Neuronal stem cell (in vitro differentiated cells): ENCODE data around the gene SLC35G2.
"Not testable (repeated sequence)": the region's sequence is repeated elsewhere in the genome, so short reads cannot be mapped to it uniquely, and the experiment has no call there.

Experiments
- DNase-seq: peaks from one replicate; pipeline ENCODE4 v3.0.0-alpha.2; 2013; ENCODE audit warnings: low spot score
- H2AFZ ChIP-seq: one replicate; pipeline ENCODE4 v1.6.1; 2013; ENCODE audit warnings: mild to moderate bottlenecking, low read length, inconsistent platforms
- H2AK5ac ChIP-seq: 2 replicates; pipeline ENCODE4 v1.6.1; 2013; ENCODE audit warnings: low read depth, mild to moderate bottlenecking, inconsistent platforms, low read length, moderate library complexity, mixed read lengths
- H2BK120ac ChIP-seq: 2 replicates; pipeline ENCODE4 v1.6.1; 2013; ENCODE audit warnings: low read depth, mild to moderate bottlenecking, inconsistent platforms, low read length, moderate library complexity, mixed read lengths
- H2BK12ac ChIP-seq: one replicate; pipeline ENCODE4 v1.6.1; 2013; ENCODE audit warnings: low read length, inconsistent platforms
- H2BK15ac ChIP-seq: 2 replicates; pipeline ENCODE4 v1.6.1; 2013; ENCODE audit warnings: mild to moderate bottlenecking, low read length, inconsistent platforms, mixed read lengths
- H2BK5ac ChIP-seq: one replicate; pipeline ENCODE4 v1.6.1; 2013; ENCODE audit warnings: inconsistent platforms, mild to moderate bottlenecking, low read length, moderate library complexity
- H3K14ac ChIP-seq: one replicate; pipeline ENCODE4 v1.6.1; 2013; ENCODE audit warnings: low read length, inconsistent platforms
- H3K18ac ChIP-seq: 2 replicates; pipeline ENCODE4 v1.6.1; 2013; ENCODE audit warnings: low read length, inconsistent platforms
- H3K23ac ChIP-seq: 2 replicates; pipeline ENCODE4 v1.6.1; 2013; ENCODE audit warnings: low read depth, mild to moderate bottlenecking, mixed read lengths, low read length, inconsistent platforms; ENCODE audit not compliant: poor library complexity
- H3K27ac ChIP-seq: replicated peaks from 3 replicates; pipeline ENCODE4 v1.5.1; 2013; ENCODE audit warnings: low read length, inconsistent platforms
- H3K27me3 ChIP-seq, 3 experiments: 2 replicates each; pipeline ENCODE4 v1.6.1; 2013; ENCODE audit warnings: low read length in 3 of 3, mild to moderate bottlenecking in 2 of 3, inconsistent platforms in 1 of 3, low read depth in 1 of 3, mixed read lengths in 1 of 3, moderate library complexity in 1 of 3; ENCODE audit not compliant: control insufficient read depth in 3 of 3, insufficient read depth in 3 of 3
- H3K36me3 ChIP-seq, 2 donors: replicated peaks in 1 of 2; 2 replicates each; pipeline ENCODE4 v1.6.1; 2013; ENCODE audit warnings: low read length in 2 of 2; ENCODE audit not compliant: control insufficient read depth in 2 of 2, insufficient read depth in 2 of 2
- H3K4ac ChIP-seq: 2 replicates; pipeline ENCODE4 v1.6.1; 2013; ENCODE audit warnings: inconsistent platforms, mild to moderate bottlenecking, low read length, moderate library complexity
- H3K4me1 ChIP-seq, 2 donors: 1 replicate in 1 of 2; 2 replicates in 1 of 2; pipeline ENCODE4 v1.6.1; 2013; ENCODE audit warnings: low read length in 2 of 2, low read depth in 1 of 2; ENCODE audit not compliant: control insufficient read depth in 2 of 2, insufficient read depth in 1 of 2
- H3K4me2 ChIP-seq: one replicate; pipeline ENCODE4 v1.6.1; 2013; ENCODE audit warnings: mild to moderate bottlenecking, low read length, inconsistent platforms; ENCODE audit not compliant: insufficient read depth, poor library complexity, severe bottlenecking
- H3K4me3 ChIP-seq, 2 donors: 2 replicates each; pipeline ENCODE4 v1.5.1; 2013; ENCODE audit warnings: low read length in 2 of 2, mild to moderate bottlenecking in 2 of 2, inconsistent platforms in 1 of 2, moderate library complexity in 1 of 2
- H3K79me1 ChIP-seq: one replicate; pipeline ENCODE4 v1.6.1; 2013; ENCODE audit warnings: low read depth, mild to moderate bottlenecking, inconsistent platforms, low read length, moderate library complexity
- H3K9ac ChIP-seq: one replicate; pipeline ENCODE4 v1.6.1; 2013; ENCODE audit warnings: mild to moderate bottlenecking, low read depth, low read length, inconsistent platforms; ENCODE audit not compliant: poor library complexity
- H3K9me3 ChIP-seq, 2 donors: replicated peaks in 1 of 2; 2 replicates each; pipeline versions ENCODE3 to v1.6.1; 2013; ENCODE audit warnings: low read length in 2 of 2, mild to moderate bottlenecking in 2 of 2, inconsistent platforms in 1 of 2, low read depth in 1 of 2, mixed read lengths in 1 of 2, moderate library complexity in 1 of 2; ENCODE audit not compliant: control insufficient read depth in 2 of 2, insufficient read depth in 1 of 2
- H4K8ac ChIP-seq: one replicate; pipeline ENCODE4 v1.6.1; 2013; ENCODE audit warnings: low read depth, mild to moderate bottlenecking, inconsistent platforms, low read length, moderate library complexity
- H4K91ac ChIP-seq: one replicate; pipeline ENCODE4 v1.6.1; 2013; ENCODE audit warnings: low read length, low read depth, mild to moderate bottlenecking, inconsistent platforms; ENCODE audit not compliant: poor library complexity
- WGBS, 2 donors: extraction: QIAGEN DNeasy Blood & Tissue Kit; methylation state at CpG; one replicate each; pipeline ENCODE4 v1.1.7; 2013; ENCODE audit warnings: missing lambda C conversion rate in 2 of 2, mixed read lengths in 1 of 2; ENCODE audit not compliant: insufficient read length in 2 of 2, insufficient replicate concordance in 1 of 2; ENCODE audit errors: extremely low coverage in 2 of 2; 5-methylcytosine and 5-hydroxymethylcytosine counted together

Gene SLC35G2

GRCh38 chr3:136790786-136791185 lies 28.1 kb upstream of the SLC35G2 start:
- Histone ChIP-seq H2BK12ac (no peak overlapping the region), H3K4me1 (peaks cover 6 to 29% of the 10 kb centered on the region in 2 donors), H2BK120ac (no peak overlapping the region), H2BK15ac (no peak overlapping the region), H3K23ac (no peak overlapping the region), H3K36me3 (no peaks in the 10 kb centered on the region), H3K4me3 (no peak overlapping the region), H3K9ac (no peak overlapping the region), H3K9me3 (no peaks in the 10 kb centered on the region), H3K14ac (no peak overlapping the region), H4K91ac (no peak overlapping the region), H3K27ac (no peak overlapping the region), H2AK5ac (no peak overlapping the region), H2AFZ (no peak overlapping the region), H3K79me1 (no peaks in the 10 kb centered on the region), H3K4ac (no peak overlapping the region), H3K18ac (no peak overlapping the region), H4K8ac (no peak overlapping the region), H3K4me2 (no peak overlapping the region), H3K27me3 (no peaks in the 10 kb centered on the region), H2BK5ac (no peak overlapping the region)
- no peak for DNase-seq
- WGBS, 2 donors = no CpG with 5 or more reads among the region's 3 CpGs

GRCh38 chr3:136792556-136793330 lies 26.2 kb upstream of the SLC35G2 start:
- Histone ChIP-seq H3K23ac (no peak overlapping the region), H3K18ac (no peak overlapping the region), H4K8ac (no peak overlapping the region), H2AFZ (peak overlapping the region; percentile 68), H2BK120ac (no peak overlapping the region), H3K79me1 (no peaks in the 10 kb centered on the region), H3K9me3 (no peaks in the 10 kb centered on the region), H3K27ac (no peak overlapping the region), H3K4me3 (no peak overlapping the region), H3K27me3 (no peaks in the 10 kb centered on the region), H2BK15ac (no peak overlapping the region), H3K4ac (no peak overlapping the region), H3K4me2 (peak overlapping the region; percentile 23), H2BK5ac (no peak overlapping the region), H3K9ac (no peak overlapping the region), H4K91ac (no peak overlapping the region), H3K14ac (no peak overlapping the region), H2BK12ac (no peak overlapping the region), H3K4me1 (peaks cover 4 to 15% of the 10 kb centered on the region in 2 donors), H3K36me3 (no peaks in the 10 kb centered on the region), H2AK5ac (no peak overlapping the region)
- WGBS, 2 donors = no CpG with 5 or more reads among the region's 4 CpGs
- DNase-seq = no peak

- H3K4me3 ChIP-seq, H2BK15ac ChIP-seq, H4K8ac ChIP-seq, DNase-seq, H3K36me3 ChIP-seq, H4K91ac ChIP-seq, H3K9me3 ChIP-seq, H3K27me3 ChIP-seq, H2AFZ ChIP-seq, H3K79me1 ChIP-seq, H2BK120ac ChIP-seq, H3K9ac ChIP-seq, H3K23ac ChIP-seq, H3K27ac ChIP-seq, H3K4ac ChIP-seq, H2AK5ac ChIP-seq, H2BK5ac ChIP-seq, H3K14ac ChIP-seq, H3K18ac ChIP-seq, H3K4me2 ChIP-seq, H2BK12ac ChIP-seq: not testable (repeated sequence)
- WGBS, 2 donors = no CpG with 5 or more reads among the region's 10 CpGs
- peaks cover 3 to 21% of the 10 kb centered on the region in 2 donors for H3K4me1 ChIP-seq
Observed at GRCh38 chr3:136801146-136801545, 17.8 kb upstream of the SLC35G2 start.

GRCh38 chr3:136802481-136802996 lies 16.4 kb upstream of the SLC35G2 start:
- H2BK120ac ChIP-seq = no peak overlapping the region
- peak overlapping the region; percentile 61 for H2AFZ ChIP-seq
- no peak overlapping the region for H2BK15ac ChIP-seq
- no peaks in the 10 kb centered on the region for H3K36me3 ChIP-seq
- DNase-seq = no peak
- no peak overlapping the region for H3K27ac ChIP-seq
- H3K27me3 ChIP-seq = no peaks in the 10 kb centered on the region
- H3K9ac ChIP-seq = no peak overlapping the region
- H3K23ac ChIP-seq = no peak overlapping the region
- H3K4me1 ChIP-seq = peaks cover 3 to 21% of the 10 kb centered on the region in 2 donors
- H2BK12ac ChIP-seq = no peak overlapping the region
- H4K91ac ChIP-seq = no peak overlapping the region
- H3K4me2 ChIP-seq = no peak overlapping the region
- H3K79me1 ChIP-seq = no peaks in the 10 kb centered on the region
- H2BK5ac ChIP-seq = no peak overlapping the region
- no peak overlapping the region for H2AK5ac ChIP-seq
- H4K8ac ChIP-seq = no peak overlapping the region
- no peak overlapping the region for H3K4ac ChIP-seq
- H3K4me3 ChIP-seq = peak overlapping the region in 1 of 2 donors; percentile 3
- peaks cover 0 to 1% of the 10 kb centered on the region in 2 donors for H3K9me3 ChIP-seq
- no peak overlapping the region for H3K14ac ChIP-seq
- no CpG with 5 or more reads among the region's 5 CpGs for WGBS, 2 donors
- no peak overlapping the region for H3K18ac ChIP-seq
